GM12878 (cell line): ENCODE measurements around the gene RANBP6. TPM values are rescaled to one million over a fixed set of nuclear protein-coding genes. Genes with fewer than 3 reads are reported as not detected.

Experiments
- BCL11A ChIP-seq: IDR thresholded peaks from 2 replicates; pipeline ENCODE4 v1.6.1; 2011; ENCODE audit warnings: low read depth, low read length
- CEBPZ ChIP-seq: fragments of 150-350 bp; IDR thresholded peaks from 2 replicates; pipeline ENCODE4 v1.6.1; 2016; ENCODE audit warnings: low read depth, low read length
- HDAC2 ChIP-seq: fragments of 200-600 bp; sonication (generic); IDR thresholded peaks from 2 replicates; pipeline ENCODE4 v1.6.1; 2017
- KAT2A ChIP-seq: conservative IDR thresholded peaks from 2 replicates; pipeline ENCODE4 v1.6.1; 2011; ENCODE audit warnings: low read depth, low read length; ENCODE audit not compliant: control insufficient read depth
- PAX8 ChIP-seq: fragments of 450-650 bp; IDR thresholded peaks from 2 replicates; pipeline ENCODE4 v1.6.1; 2017; ENCODE audit warnings: mild to moderate bottlenecking, moderate library complexity
- PML ChIP-seq: IDR thresholded peaks from 2 replicates; pipeline ENCODE4 v1.6.1; 2012; ENCODE audit warnings: low read length, inconsistent platforms
- SMC3 ChIP-seq: IDR thresholded peaks from 2 replicates; pipeline ENCODE4 v1.6.1; 2011; ENCODE audit warnings: low read length, improper control_type of control experiment, borderline replicate concordance
- STAT1 ChIP-seq: fragments of 450-650 bp; conservative IDR thresholded peaks from 2 replicates; pipeline ENCODE4 v1.6.1; 2014; ENCODE audit warnings: antibody characterized with exemption, mild to moderate bottlenecking
- polyA plus RNA-seq, 11 experiments: library from polyadenylated mRNA; depleted of rRNA in 4 of 11; unstranded in 6 of 11; stranded (reverse) in 5 of 11; fragments of >200 nt; fragmentation: Nextera tagmentation in 4 of 11; fragmentation: Illumina TruSeq in 1 of 11; extraction: Ambion mirVana in 4 of 11; extraction: Trizol in 1 of 11; gene quantifications; 1 replicate in 1 of 11; 2 replicates in 10 of 11; pipeline versions ENCODE4 v1.2.1 to v1.2.3, GENCODE V29; 2011 to 2016; ENCODE audit warnings: inconsistent platforms in 2 of 11, missing spikeins in 2 of 11, low read depth in 1 of 11
- total RNA-seq, 4 experiments: library from RNA; depleted of rRNA in 3 of 4; stranded (reverse); fragments of >200 nt in 3 of 4; fragmentation: Illumina TruSeq in 1 of 4; extraction: Trizol in 1 of 4; gene quantifications; 2 replicates each; pipeline versions ENCODE4 v1.2.1 to v1.2.3, GENCODE V29; 2013 to 2021
- TF ChIP-seq, protein P1 (sequence below): fragments of 450-650 bp; IDR thresholded peaks from 2 replicates; pipeline ENCODE4 v1.6.1; 2017; ENCODE audit warnings: mild to moderate bottlenecking, low read depth, inconsistent platforms; ENCODE audit not compliant: poor library complexity, severe bottlenecking

RANBP6 gene
- total and polyA plus RNA-seq, 10 of the 15 experiments (the other 5 are each of a cell fraction or from before 2014, with no cell fraction given), result 10.9 to 26.9 (median 19.4) TPM

GRCh38 chr9:5983042-5983441 lies 32.4 kb downstream of the RANBP6 start (continued):
- TF ChIP-seq CEBPZ (no peak), PAX8 (no peak), PML (no peak), BCL11A (no peak), HDAC2 (no peak), KAT2A (no peak), SMC3 (no peak), STAT1 (no peak)
- TF ChIP-seq, protein P1, sequence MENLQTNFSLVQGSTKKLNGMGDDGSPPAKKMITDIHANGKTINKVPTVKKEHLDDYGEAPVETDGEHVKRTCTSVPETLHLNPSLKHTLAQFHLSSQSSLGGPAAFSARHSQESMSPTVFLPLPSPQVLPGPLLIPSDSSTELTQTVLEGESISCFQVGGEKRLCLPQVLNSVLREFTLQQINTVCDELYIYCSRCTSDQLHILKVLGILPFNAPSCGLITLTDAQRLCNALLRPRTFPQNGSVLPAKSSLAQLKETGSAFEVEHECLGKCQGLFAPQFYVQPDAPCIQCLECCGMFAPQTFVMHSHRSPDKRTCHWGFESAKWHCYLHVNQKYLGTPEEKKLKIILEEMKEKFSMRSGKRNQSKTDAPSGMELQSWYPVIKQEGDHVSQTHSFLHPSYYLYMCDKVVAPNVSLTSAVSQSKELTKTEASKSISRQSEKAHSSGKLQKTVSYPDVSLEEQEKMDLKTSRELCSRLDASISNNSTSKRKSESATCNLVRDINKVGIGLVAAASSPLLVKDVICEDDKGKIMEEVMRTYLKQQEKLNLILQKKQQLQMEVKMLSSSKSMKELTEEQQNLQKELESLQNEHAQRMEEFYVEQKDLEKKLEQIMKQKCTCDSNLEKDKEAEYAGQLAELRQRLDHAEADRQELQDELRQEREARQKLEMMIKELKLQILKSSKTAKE, result no peak
- TF ChIP-seq, all 136 proteins: peak for 0
